ENCODE data around the gene UBE3C. TPM values are rescaled to one million over a fixed set of nuclear protein-coding genes. Genes with fewer than 3 reads are reported as not detected.
"Not testable (repeated sequence)": the region's sequence is repeated elsewhere in the genome, so short reads cannot be mapped to it uniquely, and the experiment has no call there.

The UBE3C gene
- total and polyA plus RNA-seq, 5 donors: 22.0 to 59.7 (median 52.7) TPM

DNA sequence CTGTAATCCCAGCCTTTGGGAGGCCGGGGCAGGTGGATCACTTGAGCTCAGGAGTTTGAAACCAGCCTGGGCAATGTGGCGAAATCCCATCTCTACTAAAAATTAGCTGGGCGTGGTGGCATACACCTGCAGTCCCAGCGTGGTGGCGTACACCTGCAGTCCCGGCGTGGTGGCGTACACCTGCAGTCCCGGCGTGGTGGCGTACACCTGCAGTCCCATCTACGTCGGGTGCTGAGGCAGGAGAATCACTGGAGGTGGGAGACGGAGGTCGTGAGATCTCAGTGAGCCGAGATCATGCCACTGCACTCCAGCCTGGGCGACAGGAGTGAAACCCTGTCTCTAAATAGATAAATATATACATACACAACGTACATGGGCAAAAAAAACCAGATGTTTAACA lies 116.1 kb downstream of the UBE3C start:
- ATAC-seq; H3K27me3 ChIP-seq (ENCODE audit: control insufficient read depth, insufficient read depth); H3K4me3 ChIP-seq (ENCODE audit: low read length); H3K9me3 ChIP-seq (ENCODE audit: control insufficient read depth, low read length); H3K27ac ChIP-seq (ENCODE audit: low read length); H3K4me1 ChIP-seq (ENCODE audit: control insufficient read depth, insufficient read depth, low read length); intact Hi-C loops (cut with DNase I); DNase-seq: not testable (repeated sequence)
- 92% methylated on average over 18 of the region's 18 CpGs for WGBS

DNA sequence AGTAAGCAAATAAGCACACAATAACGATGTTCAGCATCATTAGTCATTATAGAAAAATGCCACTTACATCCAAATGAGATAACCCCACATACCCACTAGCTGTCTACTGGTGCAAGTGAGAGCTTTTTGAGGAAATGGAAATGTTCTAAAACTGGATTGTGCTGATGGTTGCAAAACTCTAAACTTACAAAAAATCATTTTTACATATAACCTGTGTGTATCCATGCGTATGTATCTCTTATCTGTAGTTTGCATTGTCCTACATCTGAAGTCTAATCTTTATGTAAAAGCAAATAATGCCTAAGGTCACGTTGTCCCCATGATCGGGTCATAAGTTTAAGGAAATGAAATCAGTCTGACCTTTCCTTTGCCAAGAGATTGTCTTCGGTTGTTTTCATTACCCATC lies 116.5 kb downstream of the UBE3C start:
- Histone ChIP-seq H3K27me3 (ENCODE audit: control insufficient read depth, insufficient read depth) (no peaks in the 10 kb centered on the region), H3K9me3 (ENCODE audit: control insufficient read depth, low read length) (no peaks in the 10 kb centered on the region), H3K4me1 (ENCODE audit: control insufficient read depth, insufficient read depth, low read length) (no peaks in the 10 kb centered on the region), H3K4me3 (ENCODE audit: low read length) (no peak overlapping the region), H3K27ac (ENCODE audit: low read length) (no peak overlapping the region)
- WGBS: 54% methylated on average over 5 of the region's 5 CpGs
- DNase-seq: no peak
- intact Hi-C loops (cut with DNase I): no loop called here
- ATAC-seq: no peak

DNA sequence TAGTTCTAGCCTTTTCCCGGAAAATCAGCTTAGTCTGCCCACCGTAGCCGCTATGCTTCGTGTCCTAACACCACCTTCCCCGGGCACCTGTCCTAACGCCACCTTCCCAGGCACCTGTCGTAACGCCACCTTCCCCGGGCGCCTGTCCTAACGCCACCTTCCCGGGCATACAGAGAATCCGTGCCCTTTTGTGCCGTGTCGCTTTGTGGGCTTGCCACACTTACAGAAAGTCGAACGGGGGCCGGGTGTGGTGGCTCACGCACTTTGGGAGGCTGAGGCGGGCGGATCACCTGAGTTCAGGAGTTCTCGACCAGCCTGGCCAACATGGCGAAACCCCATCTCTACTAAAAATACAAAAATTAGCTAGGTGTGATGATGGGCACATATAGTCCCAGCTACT lies 124.4 kb downstream of the UBE3C start:
- Histone ChIP-seq H3K4me1 (ENCODE audit: control insufficient read depth, insufficient read depth, low read length) (no peaks in the 10 kb centered on the region), H3K27me3 (ENCODE audit: control insufficient read depth, insufficient read depth) (no peaks in the 10 kb centered on the region), H3K9me3 (ENCODE audit: control insufficient read depth, low read length) (no peaks in the 10 kb centered on the region), H3K4me3 (ENCODE audit: low read length) (no peak overlapping the region), H3K27ac (ENCODE audit: low read length) (no peak overlapping the region)
- intact Hi-C loops (cut with DNase I): no loop called here
- 95% methylated on average over 23 of the region's 23 CpGs for WGBS
- ATAC-seq (peak in 1 of 2 donors; percentile 19), DNase-seq (peak in 1 of 3 donors; percentile 41)

DNA sequence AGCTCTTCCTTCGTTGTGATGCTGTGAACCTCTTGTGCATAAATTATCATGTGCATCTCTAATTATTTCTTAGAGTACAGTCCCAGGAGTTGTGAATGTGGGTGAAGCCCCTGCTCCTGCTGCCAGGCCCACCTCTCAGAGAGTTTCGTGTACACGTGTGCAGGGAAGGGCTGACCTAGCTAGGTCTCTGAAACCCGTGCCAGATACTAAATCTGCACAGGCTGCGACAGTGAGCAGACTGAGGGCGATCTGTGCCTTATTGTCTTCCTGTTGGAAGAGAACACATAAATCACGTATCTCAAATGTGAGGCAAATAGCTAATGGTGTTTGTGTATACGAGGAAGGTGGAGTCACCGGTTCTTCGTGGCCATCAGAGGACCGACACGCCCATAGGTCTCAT lies 126.3 kb downstream of the UBE3C start:
- Histone ChIP-seq H3K4me3 (ENCODE audit: low read length) (no peak overlapping the region), H3K4me1 (ENCODE audit: control insufficient read depth, insufficient read depth, low read length) (no peaks in the 10 kb centered on the region), H3K27me3 (ENCODE audit: control insufficient read depth, insufficient read depth) (no peaks in the 10 kb centered on the region), H3K9me3 (ENCODE audit: control insufficient read depth, low read length) (no peaks in the 10 kb centered on the region), H3K27ac (ENCODE audit: low read length) (no peak overlapping the region)
- WGBS: 95% methylated on average over 12 of the region's 12 CpGs
- intact Hi-C loops (cut with DNase I): no loop called here
- DNase-seq (peak in 1 of 3 donors; percentile 5), ATAC-seq (no peak)

DNA sequence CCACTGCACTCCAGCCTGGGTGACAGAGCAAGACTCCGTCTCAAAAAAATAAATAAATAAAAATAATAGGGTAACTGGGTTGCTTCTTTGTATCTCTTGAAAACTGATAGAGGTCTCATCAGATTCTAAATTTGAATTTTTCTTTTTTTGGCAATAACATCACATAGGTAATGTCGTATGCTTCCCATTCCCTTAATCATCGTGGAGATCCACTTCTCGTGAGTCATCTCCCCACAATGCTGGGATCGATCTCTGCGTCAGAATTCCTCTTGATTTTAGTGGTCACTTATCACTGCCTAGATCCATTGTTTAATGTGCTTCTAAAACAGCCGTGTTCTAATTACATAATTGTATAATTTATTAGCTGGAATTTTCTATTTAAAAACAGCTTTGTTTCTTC lies 127.5 kb downstream of the UBE3C start:
- intact Hi-C loops (cut with DNase I): no loop called here
- 93% methylated on average over 7 of the region's 7 CpGs for WGBS
- Histone ChIP-seq H3K9me3 (ENCODE audit: control insufficient read depth, low read length) (no peaks in the 10 kb centered on the region), H3K27ac (ENCODE audit: low read length) (no peak overlapping the region), H3K27me3 (ENCODE audit: control insufficient read depth, insufficient read depth) (no peaks in the 10 kb centered on the region), H3K4me1 (ENCODE audit: control insufficient read depth, insufficient read depth, low read length) (no peaks in the 10 kb centered on the region), H3K4me3 (ENCODE audit: low read length) (no peak overlapping the region)
- ATAC-seq (no peak), DNase-seq (no peak)

DNA sequence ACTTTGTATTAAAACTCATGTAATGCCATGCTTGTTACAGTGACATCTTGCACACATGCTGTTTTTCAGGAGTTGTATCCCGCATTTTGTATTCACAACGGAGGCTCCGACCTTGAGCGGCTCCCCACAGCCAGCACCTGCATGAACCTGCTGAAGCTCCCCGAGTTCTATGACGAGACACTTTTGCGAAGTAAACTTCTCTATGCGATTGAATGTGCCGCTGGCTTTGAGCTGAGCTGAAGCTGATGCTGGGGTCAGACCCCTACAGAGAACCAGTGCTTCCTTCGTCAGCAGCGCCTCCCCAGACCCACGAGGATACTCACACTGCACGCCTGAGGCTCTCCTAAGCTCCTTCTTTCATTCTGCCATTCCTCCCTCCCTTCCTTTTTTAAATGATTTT lies 128.8 kb downstream of the UBE3C start:
- DNase-seq (peak in 1 of 3 donors; percentile 1), ATAC-seq (no peak)
- no peaks in the 10 kb centered on the region for H3K9me3 ChIP-seq (ENCODE audit: control insufficient read depth, low read length)
- H3K27ac ChIP-seq (ENCODE audit: low read length): no peak overlapping the region
- 93% methylated on average over 13 of the region's 13 CpGs for WGBS
- H3K27me3 ChIP-seq (ENCODE audit: control insufficient read depth, insufficient read depth): no peaks in the 10 kb centered on the region
- intact Hi-C loops (cut with DNase I): no loop called here
- H3K4me3 ChIP-seq (ENCODE audit: low read length): no peak overlapping the region
- no peaks in the 10 kb centered on the region for H3K4me1 ChIP-seq (ENCODE audit: control insufficient read depth, insufficient read depth, low read length)

DNA sequence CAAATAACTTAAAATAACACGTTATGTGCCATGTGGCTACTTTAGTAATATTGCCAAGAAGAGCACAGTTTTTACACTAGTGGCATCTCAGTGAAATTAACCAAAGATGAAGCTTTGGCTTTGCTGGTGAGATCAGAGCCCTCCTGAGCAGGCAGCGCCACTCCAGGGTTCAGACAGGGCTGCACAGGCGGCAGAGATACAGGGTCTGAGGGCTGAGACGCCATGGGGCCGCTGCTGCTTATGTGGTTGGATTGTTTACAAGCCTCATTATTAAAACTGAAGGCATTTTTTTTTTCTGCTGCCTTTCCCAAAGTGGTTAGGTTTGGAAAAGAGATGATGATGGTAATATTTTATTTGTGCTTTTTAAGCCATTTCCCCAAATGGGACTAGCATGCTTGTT lies 129.2 kb downstream of the UBE3C start:
- DNase-seq: no peak
- no peak for ATAC-seq
- Histone ChIP-seq H3K9me3 (ENCODE audit: control insufficient read depth, low read length) (no peaks in the 10 kb centered on the region), H3K4me1 (ENCODE audit: control insufficient read depth, insufficient read depth, low read length) (no peaks in the 10 kb centered on the region), H3K27me3 (ENCODE audit: control insufficient read depth, insufficient read depth) (no peaks in the 10 kb centered on the region), H3K27ac (ENCODE audit: low read length) (no peak overlapping the region), H3K4me3 (ENCODE audit: low read length) (no peak overlapping the region)
- WGBS: 92% methylated on average over 5 of the region's 5 CpGs
- intact Hi-C loops (cut with DNase I): no loop called here

DNA sequence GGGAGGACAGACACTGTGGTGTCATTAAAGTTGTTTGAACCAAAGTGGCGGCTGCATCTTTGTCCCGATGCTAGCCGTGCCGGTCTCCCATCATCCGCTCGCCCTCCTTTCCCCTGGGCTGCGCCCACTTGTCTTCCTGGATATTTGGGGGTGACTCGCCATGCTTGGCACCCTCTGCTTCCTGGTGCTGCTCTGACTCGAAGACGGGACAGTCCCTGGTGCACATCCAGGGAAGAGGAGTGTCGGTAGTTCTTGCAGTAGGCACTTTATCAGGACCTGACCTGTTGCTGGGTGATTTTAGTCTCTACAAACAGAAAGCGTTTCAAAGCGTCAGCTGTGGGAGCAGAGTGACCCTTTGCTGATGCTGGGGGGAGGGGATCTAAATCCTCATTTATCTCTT lies 129.8 kb downstream of the UBE3C start:
- no peak overlapping the region for H3K4me3 ChIP-seq (ENCODE audit: low read length)
- no peak overlapping the region for H3K27ac ChIP-seq (ENCODE audit: low read length)
- H3K27me3 ChIP-seq (ENCODE audit: control insufficient read depth, insufficient read depth): no peaks in the 10 kb centered on the region
- ATAC-seq: no peak
- WGBS: 74% methylated on average over 13 of the region's 13 CpGs
- no peaks in the 10 kb centered on the region for H3K4me1 ChIP-seq (ENCODE audit: control insufficient read depth, insufficient read depth, low read length)
- DNase-seq: peak in 1 of 3 donors; percentile 9
- H3K9me3 ChIP-seq (ENCODE audit: control insufficient read depth, low read length): no peaks in the 10 kb centered on the region
- intact Hi-C loops (cut with DNase I): no loop called here

DNA sequence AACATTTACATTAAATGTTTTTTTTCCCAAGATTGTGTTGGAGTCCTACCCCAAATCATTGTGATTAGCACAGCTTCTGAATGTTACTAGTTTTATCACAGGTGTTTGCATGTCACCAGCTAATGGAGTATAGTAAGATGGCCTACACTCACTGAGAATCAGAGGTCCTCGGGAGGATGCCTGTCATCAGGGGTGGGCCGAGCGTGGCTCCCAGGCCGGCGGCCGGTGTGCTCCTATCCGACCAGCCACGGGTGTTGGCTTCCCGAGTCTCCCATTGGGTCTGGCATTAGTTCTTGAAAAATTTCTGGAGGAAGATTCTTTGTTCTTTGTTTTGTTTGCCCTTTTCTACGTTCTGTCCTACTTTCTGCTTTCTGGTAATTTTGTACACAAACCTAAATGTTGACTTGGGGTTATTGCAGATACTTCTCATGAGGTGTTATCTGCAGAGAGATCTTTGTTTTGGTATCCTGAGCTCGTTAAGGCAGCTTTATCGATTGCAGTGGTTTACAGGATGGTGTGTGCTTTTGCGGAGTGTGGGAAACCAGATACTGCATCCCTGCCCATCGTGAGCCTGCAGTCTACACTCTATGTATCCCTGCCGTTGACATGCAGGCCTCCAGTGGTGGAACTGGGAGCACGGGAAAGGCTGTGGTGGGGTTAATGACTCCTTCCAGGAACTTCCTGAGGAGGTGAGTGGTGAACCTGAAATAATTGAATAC lies 130.8 kb downstream of the UBE3C start:
- H3K9me3 ChIP-seq (ENCODE audit: control insufficient read depth, low read length): no peaks in the 10 kb centered on the region
- ATAC-seq (no peak), DNase-seq (peak in 1 of 3 donors; percentile 27)
- no peaks in the 10 kb centered on the region for H3K27me3 ChIP-seq (ENCODE audit: control insufficient read depth, insufficient read depth)
- no peak overlapping the region for H3K4me3 ChIP-seq (ENCODE audit: low read length)
- H3K4me1 ChIP-seq (ENCODE audit: control insufficient read depth, insufficient read depth, low read length): no peaks in the 10 kb centered on the region
- intact Hi-C loops (cut with DNase I): loop anchor here in 2 of 4 donors (10.0 kb wide), 1 partner anchor 65 kb away; the partner anchor contains the start of gene DNAJB6 (in 2 of the 2)
- 80% methylated on average over 16 of the region's 16 CpGs for WGBS
- no peak overlapping the region for H3K27ac ChIP-seq (ENCODE audit: low read length)

DNA sequence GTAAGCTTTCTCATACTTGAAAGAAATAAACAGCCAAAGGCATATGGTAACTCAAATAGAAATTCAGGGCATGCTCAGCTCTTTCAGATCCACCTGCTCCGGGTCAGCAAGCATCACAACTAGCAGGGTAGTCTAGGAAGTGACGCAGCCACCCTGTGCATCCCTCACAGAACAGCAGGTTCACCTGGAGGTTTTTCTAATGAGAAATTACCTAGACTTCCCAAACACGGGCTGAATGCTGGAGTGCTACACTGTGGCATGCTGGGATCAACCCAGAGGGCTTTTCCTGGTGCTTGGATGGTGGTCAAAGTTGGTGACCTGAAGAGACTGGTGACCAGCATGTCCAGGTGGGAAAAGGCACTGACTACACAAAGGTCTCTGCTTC lies 131.3 kb downstream of the UBE3C start:
- intact Hi-C loops (cut with DNase I): loop anchor here in 2 of 4 donors (10.0 kb wide), 1 partner anchor 65 kb away; the partner anchor contains the start of gene DNAJB6 (in 2 of the 2)
- DNase-seq (peak in 1 of 3 donors; percentile 7), ATAC-seq (no peak)
- no peak overlapping the region for H3K4me3 ChIP-seq (ENCODE audit: low read length)
- H3K9me3 ChIP-seq (ENCODE audit: control insufficient read depth, low read length): no peaks in the 10 kb centered on the region
- no peak overlapping the region for H3K27ac ChIP-seq (ENCODE audit: low read length)
- WGBS: 91% methylated on average over 3 of the region's 3 CpGs
- H3K4me1 ChIP-seq (ENCODE audit: control insufficient read depth, insufficient read depth, low read length): no peaks in the 10 kb centered on the region
- H3K27me3 ChIP-seq (ENCODE audit: control insufficient read depth, insufficient read depth): no peaks in the 10 kb centered on the region

DNA sequence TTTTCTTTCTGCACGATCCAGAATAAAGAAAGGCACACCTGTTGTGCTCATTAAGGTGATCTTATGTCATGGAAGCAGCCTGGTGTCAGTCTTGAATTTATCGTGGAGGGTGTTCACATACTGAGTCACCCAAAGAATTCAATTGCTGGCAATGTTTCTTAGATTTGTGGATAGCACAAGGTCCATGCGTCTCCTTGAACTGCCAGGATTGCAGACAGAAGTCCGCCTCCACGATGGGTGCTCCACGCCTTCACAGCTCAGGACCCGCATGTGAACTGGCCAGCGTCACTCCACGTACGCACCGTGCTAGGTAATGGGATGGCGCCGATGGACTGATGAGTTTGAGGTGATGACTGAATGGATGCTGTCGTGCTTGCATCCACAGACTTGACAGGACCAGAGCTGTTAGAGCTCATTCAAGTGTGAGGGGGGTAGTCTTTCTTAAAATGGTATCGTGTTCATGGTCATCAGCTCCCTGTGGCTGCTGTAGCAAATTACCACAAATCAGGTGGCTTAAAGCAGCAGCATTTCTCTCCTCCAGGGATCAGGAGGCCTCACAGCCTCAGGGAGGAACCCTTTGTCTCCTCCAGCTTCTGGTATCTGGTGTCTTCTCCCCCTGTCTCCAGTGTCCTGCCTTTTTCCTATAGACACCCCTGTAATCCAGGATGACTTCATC lies 132.7 kb downstream of the UBE3C start:
- no peaks in the 10 kb centered on the region for H3K27me3 ChIP-seq (ENCODE audit: control insufficient read depth, insufficient read depth)
- no peak overlapping the region for H3K4me3 ChIP-seq (ENCODE audit: low read length)
- DNase-seq (peak in 1 of 3 donors; percentile 39), ATAC-seq (no peak)
- WGBS: 87% methylated on average over 15 of the region's 15 CpGs
- H3K4me1 ChIP-seq (ENCODE audit: control insufficient read depth, insufficient read depth, low read length): no peaks in the 10 kb centered on the region
- no peak overlapping the region for H3K27ac ChIP-seq (ENCODE audit: low read length)
- intact Hi-C loops (cut with DNase I): loop anchor here in 2 of 4 donors (10.0 kb wide), 1 partner anchor 63 kb away; the partner anchor contains the start of gene DNAJB6 (in 2 of the 2)
- H3K9me3 ChIP-seq (ENCODE audit: control insufficient read depth, low read length): no peaks in the 10 kb centered on the region

All from right cardiac atrium (tissue), 5 donors.